ENCODE measurements around the gene ACKR3. TPM values are rescaled to one million over a fixed set of nuclear protein-coding genes. Genes with fewer than 3 reads are reported as not detected.

ACKR3 gene
- total RNA-seq, 4 donors from 2014 or later, result 7.1 to 55.0 (median 15.2) TPM

DNA sequence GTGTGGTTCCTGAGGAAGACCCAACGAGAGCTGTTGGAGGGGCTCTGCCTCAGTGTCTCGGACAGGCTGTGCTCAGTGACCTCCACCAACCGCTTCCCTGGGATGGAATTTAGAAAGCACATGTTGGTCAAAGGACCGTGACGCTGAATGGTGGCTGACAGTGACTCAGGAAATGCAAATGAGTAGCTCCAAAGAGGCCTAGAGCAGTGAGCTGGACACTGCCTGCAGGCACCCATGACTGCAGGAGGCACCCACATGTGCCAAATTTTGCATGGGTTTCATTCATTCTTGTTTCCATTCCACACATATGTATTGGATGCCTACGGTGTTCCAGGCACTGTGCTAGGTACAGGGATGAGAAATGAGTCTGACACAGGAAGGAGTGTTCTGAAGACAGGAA is 46.4 kb downstream of the ACKR3 start:
- ATAC-seq (no peak), DNase-seq (no peak)
- Histone ChIP-seq H3K27me3 (no peaks in the 10 kb centered on the region), H3K4me3 (no peak overlapping the region), H3K27ac (no peak overlapping the region), H3K36me3 (no peaks in the 10 kb centered on the region), H3K9me3 (no peaks in the 10 kb centered on the region), H3K4me1 (peaks cover 8 to 16% of the 10 kb centered on the region in 2 donors)
- in situ Hi-C loops (cut with MboI; ENCODE audit: low sequenced_read_pairs in 4 of 4), result no loop called here
- TF ChIP-seq POLR2A (IDR thresholded peaks at IDR 0.05), result no peak
- TF ChIP-seq, protein P1, sequence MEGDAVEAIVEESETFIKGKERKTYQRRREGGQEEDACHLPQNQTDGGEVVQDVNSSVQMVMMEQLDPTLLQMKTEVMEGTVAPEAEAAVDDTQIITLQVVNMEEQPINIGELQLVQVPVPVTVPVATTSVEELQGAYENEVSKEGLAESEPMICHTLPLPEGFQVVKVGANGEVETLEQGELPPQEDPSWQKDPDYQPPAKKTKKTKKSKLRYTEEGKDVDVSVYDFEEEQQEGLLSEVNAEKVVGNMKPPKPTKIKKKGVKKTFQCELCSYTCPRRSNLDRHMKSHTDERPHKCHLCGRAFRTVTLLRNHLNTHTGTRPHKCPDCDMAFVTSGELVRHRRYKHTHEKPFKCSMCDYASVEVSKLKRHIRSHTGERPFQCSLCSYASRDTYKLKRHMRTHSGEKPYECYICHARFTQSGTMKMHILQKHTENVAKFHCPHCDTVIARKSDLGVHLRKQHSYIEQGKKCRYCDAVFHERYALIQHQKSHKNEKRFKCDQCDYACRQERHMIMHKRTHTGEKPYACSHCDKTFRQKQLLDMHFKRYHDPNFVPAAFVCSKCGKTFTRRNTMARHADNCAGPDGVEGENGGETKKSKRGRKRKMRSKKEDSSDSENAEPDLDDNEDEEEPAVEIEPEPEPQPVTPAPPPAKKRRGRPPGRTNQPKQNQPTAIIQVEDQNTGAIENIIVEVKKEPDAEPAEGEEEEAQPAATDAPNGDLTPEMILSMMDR (IDR thresholded peaks at IDR 0.05 in 4 of 5, conservative IDR thresholded peaks at IDR 0.05 in 1 of 5), result no peak
- intact Hi-C loops (cut with DNase I; ENCODE audit: low total_unique reads), result no loop called here

DNA sequence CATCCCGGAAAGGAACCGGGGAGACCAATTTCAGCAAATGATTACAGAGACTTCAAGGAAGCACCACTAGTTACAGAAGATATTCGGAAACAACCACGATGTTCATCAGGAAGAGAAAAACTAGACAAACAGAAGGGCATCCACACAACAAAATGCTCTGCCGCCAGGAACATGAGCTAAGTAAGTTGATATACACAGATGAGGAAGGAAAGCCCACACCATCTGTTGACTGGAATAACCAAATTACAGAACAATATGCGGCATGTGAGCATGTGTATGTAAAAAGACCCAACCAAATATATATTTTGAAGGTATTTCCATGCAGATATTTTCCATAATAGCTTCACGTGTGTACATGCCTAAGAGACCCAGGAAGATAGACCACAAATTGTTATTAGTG is 47.0 kb downstream of the ACKR3 start:
- in situ Hi-C loops (cut with MboI; ENCODE audit: low sequenced_read_pairs in 4 of 4), result no loop called here
- no peak for DNase-seq

DNA sequence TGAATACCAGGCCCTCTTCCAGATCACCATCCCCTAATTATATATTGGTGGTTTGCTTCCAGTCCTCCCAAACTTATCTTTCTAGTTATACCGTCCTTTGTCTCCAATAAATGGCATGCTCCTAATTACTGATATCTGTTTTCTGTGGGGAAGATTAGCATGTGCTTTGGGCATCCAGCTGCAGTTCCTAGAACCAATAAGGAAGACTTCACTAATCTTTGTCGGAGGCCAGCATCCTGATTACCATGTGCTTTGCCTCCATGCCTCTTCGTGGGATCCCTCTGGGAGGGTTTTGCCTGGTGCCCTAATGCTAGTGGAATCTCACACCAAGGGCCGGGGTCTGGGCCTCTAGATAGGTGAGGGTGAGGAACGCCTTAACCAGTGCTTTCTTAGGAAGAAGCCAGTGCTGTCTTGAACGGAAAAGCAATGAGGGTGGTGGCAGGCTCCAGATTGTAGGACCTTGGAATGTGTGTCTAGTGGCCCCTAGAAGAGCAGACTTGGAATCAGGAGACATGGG is 47.7 kb downstream of the ACKR3 start:
- DNase-seq, result no peak
- no peaks in the 10 kb centered on the region for H3K9me3 ChIP-seq
- TF ChIP-seq POLR2A (IDR thresholded peaks at IDR 0.05), result no peak
- TF ChIP-seq, protein P1 (IDR thresholded peaks at IDR 0.05 in 4 of 5, conservative IDR thresholded peaks at IDR 0.05 in 1 of 5), result no peak
- peaks cover 8 to 16% of the 10 kb centered on the region in 2 donors for H3K4me1 ChIP-seq
- in situ Hi-C loops (cut with MboI; ENCODE audit: low sequenced_read_pairs in 4 of 4), result no loop called here
- no peak overlapping the region for H3K27ac ChIP-seq
- H3K4me3 ChIP-seq, result no peak overlapping the region
- intact Hi-C loops (cut with DNase I; ENCODE audit: low total_unique reads), result no loop called here
- no peaks in the 10 kb centered on the region for H3K36me3 ChIP-seq
- ATAC-seq, result no peak
- no peaks in the 10 kb centered on the region for H3K27me3 ChIP-seq

More for the DNA sequence above, 47.0 kb downstream of the ACKR3 start:
- Histone ChIP-seq H3K9me3 (no peaks in the 10 kb centered on the region), H3K27ac (no peak overlapping the region), H3K36me3 (no peaks in the 10 kb centered on the region), H3K4me1 (peaks cover 8 to 16% of the 10 kb centered on the region in 2 donors), H3K4me3 (no peak overlapping the region), H3K27me3 (no peaks in the 10 kb centered on the region)
- intact Hi-C loops (cut with DNase I; ENCODE audit: low total_unique reads), result no loop called here
- TF ChIP-seq POLR2A (IDR thresholded peaks at IDR 0.05), result no peak
- TF ChIP-seq, protein P1 (IDR thresholded peaks at IDR 0.05 in 4 of 5, conservative IDR thresholded peaks at IDR 0.05 in 1 of 5), result no peak
- ATAC-seq, result no peak

DNA sequence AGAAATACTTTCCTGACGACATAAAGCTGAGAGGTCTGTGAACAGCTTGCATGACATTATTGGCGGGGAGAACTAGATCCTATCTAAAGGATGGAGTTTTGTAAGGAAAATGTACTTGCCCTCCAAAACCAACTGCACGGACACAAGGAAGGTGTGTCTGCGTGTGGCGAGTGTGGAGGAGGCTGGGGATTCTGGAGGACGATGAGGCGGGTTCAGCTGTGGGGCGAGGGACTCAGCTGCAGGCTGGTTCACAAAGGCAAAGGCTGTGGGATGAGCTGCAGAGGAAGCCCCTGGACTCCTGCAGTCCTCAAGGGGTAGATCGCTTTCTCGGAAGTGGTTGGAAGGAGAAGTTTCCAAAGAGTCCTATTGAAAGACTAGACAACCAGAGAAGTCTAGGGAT is 48.2 kb downstream of the ACKR3 start:
- H3K27ac ChIP-seq, result no peak overlapping the region
- TF ChIP-seq, protein P1 (IDR thresholded peaks at IDR 0.05 in 4 of 5, conservative IDR thresholded peaks at IDR 0.05 in 1 of 5), result no peak
- TF ChIP-seq POLR2A (IDR thresholded peaks at IDR 0.05), result no peak
- in situ Hi-C loops (cut with MboI; ENCODE audit: low sequenced_read_pairs in 4 of 4), result no loop called here
- ATAC-seq (no peak), DNase-seq (no peak)
- peaks cover 8 to 14% of the 10 kb centered on the region in 2 donors for H3K4me1 ChIP-seq
- intact Hi-C loops (cut with DNase I; ENCODE audit: low total_unique reads), result no loop called here
- H3K27me3 ChIP-seq, result no peaks in the 10 kb centered on the region
- no peaks in the 10 kb centered on the region for H3K36me3 ChIP-seq
- H3K4me3 ChIP-seq, result no peak overlapping the region
- H3K9me3 ChIP-seq, result no peaks in the 10 kb centered on the region

DNA sequence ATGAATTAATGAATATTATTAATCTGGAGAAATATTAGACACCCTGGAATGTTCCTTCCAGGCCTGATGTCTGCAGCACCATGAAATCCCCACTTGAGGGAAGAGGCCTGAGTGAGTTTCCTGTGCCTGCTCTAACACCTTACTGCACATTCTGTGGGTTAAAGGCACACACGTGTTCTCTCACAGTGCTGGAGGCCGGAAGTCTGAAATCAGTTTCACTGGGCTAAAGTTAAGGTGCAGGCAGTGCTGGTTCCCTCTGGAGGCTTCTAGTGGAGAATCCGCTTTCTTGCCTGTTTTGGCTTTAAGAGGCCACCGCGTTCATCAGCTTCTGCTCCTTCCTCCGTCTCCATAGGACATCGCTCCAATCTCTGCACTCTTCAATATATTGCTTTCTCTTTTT is 48.7 kb downstream of the ACKR3 start:
- Histone ChIP-seq H3K9me3 (no peaks in the 10 kb centered on the region), H3K4me3 (no peak overlapping the region), H3K27me3 (no peaks in the 10 kb centered on the region), H3K27ac (no peak overlapping the region), H3K4me1 (peaks cover 7 to 8% of the 10 kb centered on the region in 2 donors), H3K36me3 (no peaks in the 10 kb centered on the region)
- in situ Hi-C loops (cut with MboI; ENCODE audit: low sequenced_read_pairs in 4 of 4), result no loop called here
- ATAC-seq (no peak), DNase-seq (no peak)
- TF ChIP-seq POLR2A (IDR thresholded peaks at IDR 0.05), result no peak
- intact Hi-C loops (cut with DNase I; ENCODE audit: low total_unique reads), result no loop called here

Data from gastrocnemius medialis (tissue), 4 donors.